Ovary (tissue), 3 donors: ENCODE results near the gene SH3GL2.

Source experiments
- EP300 ChIP-seq: sonication (generic); formaldehyde crosslinking; IDR thresholded peaks from one replicate; pipeline ENCODE4 v1.6.1; 2017; ENCODE audit warnings: antibody characterized with exemption
- POLR2A ChIP-seq: fragments of 450-650 bp; IDR thresholded peaks from one replicate; pipeline ENCODE4 v1.6.1; 2017; ENCODE audit warnings: antibody characterized with exemption, mild to moderate bottlenecking, moderate library complexity
- TF ChIP-seq, protein P1 (sequence below), 3 donors: fragments of 450-650 bp in 2 of 3; fragments of 200-600 bp in 1 of 3; IDR thresholded peaks; one replicate each; pipeline versions ENCODE4 v1.5.1 to v1.8.0; 2016 to 2022; ENCODE audit warnings: antibody characterized with exemption in 3 of 3, mild to moderate bottlenecking in 1 of 3
- donor health status: DM: no; HTN: no; CAD: no.

DNA sequence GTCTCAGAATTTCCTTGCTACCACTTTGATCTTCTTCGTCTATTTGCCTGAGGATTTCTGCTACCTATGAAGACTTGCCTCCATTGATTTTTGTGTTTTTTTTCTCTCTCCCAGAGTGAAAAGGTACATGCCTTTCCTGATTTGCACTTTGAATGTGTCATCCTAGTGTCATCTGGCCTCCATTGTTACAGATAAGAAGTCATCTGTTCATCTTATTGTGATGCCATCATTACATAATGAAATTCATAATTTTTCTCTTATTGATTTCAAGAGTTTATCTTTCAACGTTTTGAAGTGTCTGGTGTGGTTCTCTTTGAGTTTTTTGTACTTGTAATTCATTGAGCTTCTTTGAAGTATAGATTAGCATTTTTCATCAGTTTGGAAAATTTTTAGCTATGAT, 144.8 kb downstream of the SH3GL2 start:
- no peak for TF ChIP-seq POLR2A
- TF ChIP-seq, protein P1, sequence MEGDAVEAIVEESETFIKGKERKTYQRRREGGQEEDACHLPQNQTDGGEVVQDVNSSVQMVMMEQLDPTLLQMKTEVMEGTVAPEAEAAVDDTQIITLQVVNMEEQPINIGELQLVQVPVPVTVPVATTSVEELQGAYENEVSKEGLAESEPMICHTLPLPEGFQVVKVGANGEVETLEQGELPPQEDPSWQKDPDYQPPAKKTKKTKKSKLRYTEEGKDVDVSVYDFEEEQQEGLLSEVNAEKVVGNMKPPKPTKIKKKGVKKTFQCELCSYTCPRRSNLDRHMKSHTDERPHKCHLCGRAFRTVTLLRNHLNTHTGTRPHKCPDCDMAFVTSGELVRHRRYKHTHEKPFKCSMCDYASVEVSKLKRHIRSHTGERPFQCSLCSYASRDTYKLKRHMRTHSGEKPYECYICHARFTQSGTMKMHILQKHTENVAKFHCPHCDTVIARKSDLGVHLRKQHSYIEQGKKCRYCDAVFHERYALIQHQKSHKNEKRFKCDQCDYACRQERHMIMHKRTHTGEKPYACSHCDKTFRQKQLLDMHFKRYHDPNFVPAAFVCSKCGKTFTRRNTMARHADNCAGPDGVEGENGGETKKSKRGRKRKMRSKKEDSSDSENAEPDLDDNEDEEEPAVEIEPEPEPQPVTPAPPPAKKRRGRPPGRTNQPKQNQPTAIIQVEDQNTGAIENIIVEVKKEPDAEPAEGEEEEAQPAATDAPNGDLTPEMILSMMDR (IDR thresholded peaks at IDR 0.05): no peak
- TF ChIP-seq EP300: no peak
